Midbrain (tissue), 1 donor: ENCODE results near the gene SLC25A19.
"Not testable (repeated sequence)": the region's sequence is repeated elsewhere in the genome, so short reads cannot be mapped to it uniquely, and the experiment has no call there.

Source experiments
- DNase-seq: peaks from one replicate; lab custom pipeline; 2025; lab: John Stamatoyannopoulos, UW

The SLC25A19 gene

GRCh38 chr17:75301502-75302206 is 12.4 kb upstream of the SLC25A19 start:
- no peak for DNase-seq

GRCh38 chr17:75301049-75301448 is 11.8 kb upstream of the SLC25A19 start:
- DNase-seq: no peak

GRCh38 chr17:75300280-75300679 is 11.0 kb upstream of the SLC25A19 start:
- no peak for DNase-seq

GRCh38 chr17:75295201-75296158 is 6.2 kb upstream of the SLC25A19 start:
- no peak for DNase-seq

GRCh38 chr17:75292810-75293448 is 3.7 kb upstream of the SLC25A19 start:
- not testable (repeated sequence) for DNase-seq

- DNase-seq: peak; percentile 58
Measured at GRCh38 chr17:75289832-75290337, 652 bp upstream of the SLC25A19 start.

- no peak for DNase-seq
Measured at GRCh38 chr17:75288770-75289114, 491 bp downstream of the SLC25A19 start.

GRCh38 chr17:75288359-75288758 is 874 bp downstream of the SLC25A19 start:
- no peak for DNase-seq

- no peak for DNase-seq
Measured at GRCh38 chr17:75287221-75287620, 2.0 kb downstream of the SLC25A19 start.

GRCh38 chr17:75285123-75285522 is 4.1 kb downstream of the SLC25A19 start:
- DNase-seq: no peak

GRCh38 chr17:75280189-75280588 is 9.0 kb downstream of the SLC25A19 start:
- DNase-seq: not testable (repeated sequence)

- DNase-seq: no peak
Measured at GRCh38 chr17:75277664-75278071, 11.6 kb downstream of the SLC25A19 start.

GRCh38 chr17:75273977-75274708 is 15.1 kb downstream of the SLC25A19 start:
- no peak for DNase-seq

GRCh38 chr17:75272848-75273184 is 16.4 kb downstream of the SLC25A19 start:
- DNase-seq: no peak

- DNase-seq: no peak
Measured at GRCh38 chr17:75271955-75272847, 17.0 kb downstream of the SLC25A19 start.

GRCh38 chr17:75271233-75271954 is 17.8 kb downstream of the SLC25A19 start:
- DNase-seq: peak; percentile 82

GRCh38 chr17:75270966-75271232 is 18.3 kb downstream of the SLC25A19 start, which contains the start of gene MIF4GD:
MIF4GD (minus strand) TSS chr17:75271231; CDS start chr17:75270195, 1,036 bp downstream.
- DNase-seq: no peak

- no peak for DNase-seq
Measured at GRCh38 chr17:75270218-75270965, 18.8 kb downstream of the SLC25A19 start.

- DNase-seq: no peak
Measured at GRCh38 chr17:75269844-75270217, 19.4 kb downstream of the SLC25A19 start.
